Muscle layer of colon (tissue), 2 donors: ENCODE data around the gene ZMYM2.

Experiments used
- H3K27ac ChIP-seq: one replicate; pipeline ENCODE4 v1.7.0; 2013; ENCODE audit warnings: low read depth, mild to moderate bottlenecking, low read length, moderate library complexity
- H3K27me3 ChIP-seq, 2 donors: one replicate each; pipeline ENCODE4 v1.7.0; 2013; ENCODE audit warnings: low read length in 2 of 2, mild to moderate bottlenecking in 2 of 2; ENCODE audit not compliant: insufficient read depth in 2 of 2, control insufficient read depth in 1 of 2
- H3K36me3 ChIP-seq: one replicate; pipeline ENCODE4 v1.7.0; 2013; ENCODE audit warnings: mild to moderate bottlenecking, low read length; ENCODE audit not compliant: insufficient read depth
- H3K4me1 ChIP-seq: one replicate; pipeline ENCODE4 v1.7.0; 2013; ENCODE audit warnings: mild to moderate bottlenecking, low read length; ENCODE audit not compliant: insufficient read depth
- H3K4me3 ChIP-seq, 2 donors: one replicate each; pipeline ENCODE4 v1.7.0; 2013; ENCODE audit warnings: low read length in 2 of 2, low read depth in 1 of 2, mild to moderate bottlenecking in 1 of 2, moderate library complexity in 1 of 2
- H3K9ac ChIP-seq: one replicate; pipeline ENCODE4 v1.7.0; 2013; ENCODE audit warnings: low read length
- H3K9me3 ChIP-seq: one replicate; pipeline ENCODE4 v1.7.0; 2013; ENCODE audit warnings: mild to moderate bottlenecking, low read length
- donor health status: abdominal sarcoma.
- donor health status: Adenocarcinoma of cecum.

Gene ZMYM2

DNA sequence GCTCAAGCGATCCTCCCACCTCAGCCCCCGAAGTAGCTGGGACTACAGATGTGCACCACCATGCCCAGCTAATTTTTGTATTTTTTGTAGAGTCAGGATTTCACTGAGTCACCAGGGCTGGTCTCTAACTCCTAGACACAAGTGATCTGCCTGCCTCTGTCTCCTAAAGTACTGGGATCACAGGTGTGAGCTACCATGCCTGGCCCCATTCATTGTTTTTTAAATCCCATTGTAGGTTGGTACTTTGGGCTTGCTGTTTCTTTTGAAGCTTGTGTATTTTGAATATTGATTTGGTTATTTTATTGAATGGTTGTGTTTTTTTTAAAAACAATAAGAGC lies 26.7 kb downstream of the ZMYM2 start:
- Histone ChIP-seq H3K4me3 (no peak overlapping the region), H3K27me3 (no peaks in the 10 kb centered on the region), H3K36me3 (no peaks in the 10 kb centered on the region), H3K9me3 (no peaks in the 10 kb centered on the region), H3K9ac (no peak overlapping the region), H3K4me1 (peaks cover 6% of the 10 kb centered on the region), H3K27ac (no peak overlapping the region)

DNA sequence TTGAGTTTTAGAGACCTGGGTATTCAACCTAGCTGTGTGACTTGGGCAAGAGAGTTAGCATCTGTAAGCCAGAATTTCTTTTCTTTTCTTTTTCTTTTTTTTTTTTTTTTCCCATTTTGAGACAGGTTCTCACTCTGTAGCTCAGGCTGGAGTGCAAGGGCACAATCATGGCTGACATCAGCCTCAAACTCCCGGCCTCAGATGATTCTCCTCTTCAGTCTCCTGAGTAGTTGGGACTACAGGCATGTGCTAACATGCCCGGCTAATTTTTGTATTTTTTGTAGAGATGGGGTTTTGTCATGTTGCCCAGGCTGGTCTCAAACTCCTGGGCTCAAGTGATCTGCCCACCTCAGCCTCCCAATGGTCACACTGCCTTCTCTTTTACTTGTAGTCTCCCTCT lies 33.0 kb downstream of the ZMYM2 start:
- Histone ChIP-seq H3K27ac (no peak overlapping the region), H3K4me3 (no peak overlapping the region), H3K9ac (no peak overlapping the region), H3K4me1 (peaks cover 9% of the 10 kb centered on the region), H3K27me3 (no peaks in the 10 kb centered on the region), H3K36me3 (peaks cover 19% of the 10 kb centered on the region), H3K9me3 (no peaks in the 10 kb centered on the region)

DNA sequence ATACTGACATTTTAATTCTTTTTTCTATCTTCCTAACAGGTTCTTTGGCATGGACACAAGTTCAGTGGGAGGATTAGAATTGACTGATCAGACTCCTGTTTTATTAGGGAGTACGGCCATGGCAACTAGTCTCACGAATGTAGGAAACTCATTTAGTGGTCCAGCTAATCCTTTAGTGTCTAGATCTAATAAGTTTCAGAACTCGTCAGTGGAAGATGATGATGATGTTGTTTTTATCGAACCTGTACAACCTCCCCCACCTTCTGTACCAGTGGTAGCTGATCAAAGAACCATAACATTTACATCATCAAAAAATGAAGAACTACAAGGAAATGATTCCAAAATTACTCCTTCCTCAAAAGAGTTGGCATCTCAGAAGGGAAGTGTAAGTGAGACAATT lies 34.5 kb downstream of the ZMYM2 start:
- H3K4me3 ChIP-seq = no peak overlapping the region
- no peaks in the 10 kb centered on the region for H3K27me3 ChIP-seq
- no peak overlapping the region for H3K27ac ChIP-seq
- no peak overlapping the region for H3K9ac ChIP-seq
- no peaks in the 10 kb centered on the region for H3K9me3 ChIP-seq
- H3K4me1 ChIP-seq = peaks cover 9% of the 10 kb centered on the region
- H3K36me3 ChIP-seq = peaks cover 22% of the 10 kb centered on the region

DNA sequence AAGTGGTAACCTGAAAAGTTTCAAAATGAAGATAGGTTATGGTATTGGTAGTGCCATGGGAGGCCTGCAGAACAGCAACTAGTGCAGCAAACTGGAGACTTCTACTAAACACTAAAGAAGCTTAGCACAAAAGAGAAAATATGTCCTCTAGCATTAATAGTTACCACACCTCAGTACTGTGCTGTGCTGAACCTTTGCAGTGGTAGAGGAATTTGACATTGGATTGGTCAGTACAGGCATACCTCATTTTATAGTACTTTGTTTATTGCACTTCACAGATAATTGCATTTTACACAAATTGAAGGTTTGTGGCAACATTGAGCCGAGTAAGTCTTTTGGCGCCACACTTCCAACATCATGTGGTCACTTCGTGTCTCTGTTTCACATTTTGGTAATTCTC lies 40.4 kb downstream of the ZMYM2 start:
- Histone ChIP-seq H3K9ac (no peak overlapping the region), H3K9me3 (no peaks in the 10 kb centered on the region), H3K36me3 (peaks cover 16% of the 10 kb centered on the region), H3K27me3 (no peaks in the 10 kb centered on the region), H3K4me1 (no peaks in the 10 kb centered on the region), H3K27ac (no peak overlapping the region), H3K4me3 (no peak overlapping the region)

DNA sequence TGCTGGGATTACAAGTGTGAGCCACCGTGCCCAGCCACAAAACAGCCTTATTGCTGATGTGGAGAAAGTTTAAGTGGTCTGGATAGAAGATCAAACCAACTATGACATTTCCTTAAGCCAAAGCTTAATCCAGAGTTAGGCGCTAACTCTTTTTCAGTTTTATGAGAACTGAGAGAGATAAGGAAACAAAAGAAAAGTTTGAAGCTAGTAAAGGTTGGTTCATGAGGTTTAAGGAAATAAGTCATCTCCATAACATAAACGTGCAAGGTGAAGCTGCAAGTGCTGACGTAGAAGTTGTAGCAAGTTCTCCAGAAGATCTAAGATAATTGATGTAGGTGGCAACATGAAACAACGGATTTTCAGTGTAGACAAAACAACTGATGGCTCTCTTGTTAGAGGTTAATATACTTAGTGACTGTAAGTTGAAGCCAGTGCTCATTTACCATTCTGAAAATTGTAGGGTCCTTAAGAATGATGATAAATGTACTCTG lies 41.6 kb downstream of the ZMYM2 start:
- Histone ChIP-seq H3K27ac (no peak overlapping the region), H3K9me3 (no peaks in the 10 kb centered on the region), H3K27me3 (no peaks in the 10 kb centered on the region), H3K4me1 (no peaks in the 10 kb centered on the region), H3K4me3 (no peak overlapping the region), H3K9ac (no peak overlapping the region), H3K36me3 (peaks cover 20% of the 10 kb centered on the region)

DNA sequence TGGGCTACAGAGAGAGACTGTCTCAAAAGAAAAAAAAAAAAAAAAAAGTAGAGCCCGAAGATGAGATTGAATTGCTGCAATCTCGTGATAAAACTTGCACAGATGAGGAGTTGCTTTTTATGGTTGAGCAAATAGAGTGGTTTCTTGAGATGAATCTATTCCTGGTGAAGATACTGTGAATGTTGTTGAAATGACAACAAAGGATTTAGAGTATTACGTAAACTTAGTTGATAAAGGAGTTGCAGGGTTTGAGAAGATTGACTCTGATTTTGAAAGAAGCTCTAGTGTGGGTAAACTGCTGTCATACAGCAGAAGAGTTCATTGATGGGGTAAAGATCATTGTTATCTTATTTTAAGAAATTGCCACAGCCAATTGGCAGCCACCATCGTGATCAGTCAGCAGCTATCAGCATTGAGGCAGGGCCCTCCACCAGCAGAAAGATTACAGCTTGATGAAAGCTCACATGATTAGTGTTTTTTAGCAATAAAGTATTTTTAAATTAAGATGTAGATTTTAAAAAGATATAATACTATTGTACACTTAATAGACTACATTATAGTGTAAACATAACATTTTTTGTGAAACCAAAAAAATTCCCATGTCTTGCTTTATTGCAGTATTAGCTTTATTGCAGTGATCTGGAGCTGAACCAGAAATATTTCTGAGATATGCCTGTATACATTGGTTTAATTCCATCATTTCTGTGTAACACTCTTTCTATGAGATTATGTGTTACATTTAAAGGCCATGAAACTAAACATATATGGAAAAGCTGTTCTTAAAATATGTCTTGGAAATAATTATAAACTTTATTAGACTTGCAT lies 43.1 kb downstream of the ZMYM2 start:
- peaks cover 17% of the 10 kb centered on the region for H3K36me3 ChIP-seq

DNA sequence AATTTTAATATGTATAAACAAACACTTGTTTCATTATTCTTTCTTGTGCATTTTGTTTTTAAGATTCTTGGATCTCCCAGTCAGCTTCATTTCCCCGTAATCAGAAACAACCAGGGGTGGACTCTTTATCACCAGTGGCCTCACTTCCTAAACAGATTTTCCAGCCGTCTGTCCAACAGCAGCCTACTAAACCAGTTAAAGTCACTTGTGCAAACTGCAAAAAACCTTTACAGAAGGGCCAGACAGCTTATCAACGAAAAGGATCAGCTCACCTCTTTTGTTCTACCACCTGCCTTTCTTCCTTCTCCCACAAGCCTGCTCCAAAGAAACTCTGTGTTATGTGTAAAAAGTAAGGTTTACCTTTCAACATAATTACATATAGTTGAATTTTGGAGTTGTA lies 44.3 kb downstream of the ZMYM2 start:
- no peak overlapping the region for H3K27ac ChIP-seq
- H3K9me3 ChIP-seq = no peaks in the 10 kb centered on the region
- no peaks in the 10 kb centered on the region for H3K27me3 ChIP-seq
- no peak overlapping the region for H3K9ac ChIP-seq
- H3K4me3 ChIP-seq = no peak overlapping the region
- peaks cover 22% of the 10 kb centered on the region for H3K36me3 ChIP-seq
- H3K4me1 ChIP-seq = no peaks in the 10 kb centered on the region

More for the DNA sequence above, 43.1 kb downstream of the ZMYM2 start:
- Histone ChIP-seq H3K27ac (no peak overlapping the region), H3K9me3 (no peaks in the 10 kb centered on the region), H3K27me3 (no peaks in the 10 kb centered on the region), H3K4me1 (no peaks in the 10 kb centered on the region), H3K4me3 (no peak overlapping the region), H3K9ac (no peak overlapping the region)

DNA sequence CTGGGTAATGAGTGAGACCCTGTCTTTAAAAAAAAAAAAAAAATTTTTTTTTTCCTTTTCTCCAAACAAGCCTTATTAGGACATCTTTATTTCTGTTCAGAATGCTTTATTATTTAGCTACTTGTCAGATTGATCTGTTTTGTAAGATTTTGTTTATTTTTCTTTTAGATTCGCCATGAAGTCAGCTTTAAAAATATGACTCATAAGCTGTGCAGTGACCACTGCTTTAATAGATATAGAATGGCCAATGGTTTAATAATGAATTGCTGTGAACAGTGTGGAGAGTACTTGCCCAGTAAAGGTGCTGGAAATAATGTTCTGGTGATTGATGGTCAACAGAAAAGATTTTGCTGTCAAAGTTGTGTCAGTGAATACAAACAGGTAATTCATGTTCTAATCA lies 47.7 kb downstream of the ZMYM2 start:
- H3K4me3 ChIP-seq = no peak overlapping the region
- H3K9me3 ChIP-seq = no peaks in the 10 kb centered on the region
- H3K27me3 ChIP-seq = no peaks in the 10 kb centered on the region
- H3K4me1 ChIP-seq = no peaks in the 10 kb centered on the region
- peaks cover 37% of the 10 kb centered on the region for H3K36me3 ChIP-seq
- no peak overlapping the region for H3K9ac ChIP-seq
- no peak overlapping the region for H3K27ac ChIP-seq

DNA sequence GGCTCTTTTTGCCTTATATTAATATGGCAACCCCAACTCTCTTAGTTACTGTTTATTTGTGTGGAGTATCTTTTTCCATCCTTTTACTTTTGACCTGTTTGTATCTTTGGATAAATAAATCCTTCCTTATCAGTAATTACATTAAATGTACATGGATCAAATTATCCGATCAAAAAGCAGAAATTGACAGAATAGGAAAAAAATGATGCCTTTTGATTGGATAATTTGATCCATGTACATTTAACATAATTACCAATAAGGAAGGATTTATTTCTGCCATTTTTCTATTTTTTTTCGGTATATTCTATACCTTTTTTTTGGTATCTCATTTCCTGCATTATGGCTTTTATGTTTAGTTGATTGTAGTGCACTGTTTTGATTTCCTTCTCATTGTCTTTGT lies 57.2 kb downstream of the ZMYM2 start:
- H3K9ac ChIP-seq = no peak overlapping the region
- H3K4me3 ChIP-seq = no peak overlapping the region
- H3K27ac ChIP-seq = no peak overlapping the region
- no peaks in the 10 kb centered on the region for H3K27me3 ChIP-seq
- peaks cover 7% of the 10 kb centered on the region for H3K36me3 ChIP-seq
- peaks cover 11% of the 10 kb centered on the region for H3K9me3 ChIP-seq
- H3K4me1 ChIP-seq = no peaks in the 10 kb centered on the region

DNA sequence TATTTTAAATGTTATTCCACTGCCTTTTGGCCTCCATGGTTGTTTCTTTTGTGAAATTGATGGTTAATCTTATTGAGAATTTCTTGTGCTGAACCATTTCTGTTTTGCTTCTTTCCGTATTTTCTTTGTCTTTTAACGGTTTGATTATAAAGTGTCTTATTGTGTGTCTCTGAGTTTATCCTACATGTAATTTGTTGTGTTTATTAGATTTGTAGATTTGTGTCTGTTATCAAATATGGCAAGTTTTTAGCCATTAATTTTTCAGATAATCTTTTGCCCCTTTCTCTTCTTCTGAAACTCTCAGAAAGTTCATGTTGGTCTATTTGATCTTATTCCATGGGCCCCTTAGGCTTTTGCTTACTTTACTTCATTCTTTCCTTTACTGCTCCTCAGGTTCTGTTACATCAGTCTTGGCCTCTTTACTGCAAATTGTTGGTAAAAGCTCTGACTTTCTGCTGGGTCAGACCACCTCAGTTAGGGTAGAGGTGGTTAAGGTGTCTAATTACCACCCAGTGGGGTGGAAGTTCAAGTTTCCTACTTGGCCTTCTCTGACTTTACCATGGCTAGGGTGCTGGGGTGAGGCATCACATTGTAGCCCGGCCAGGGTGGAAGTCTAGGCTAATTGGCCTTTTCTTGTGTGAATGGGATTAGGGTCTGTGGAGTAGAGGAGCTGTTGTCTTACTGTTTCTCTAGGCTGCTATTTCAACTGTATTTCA lies 58.3 kb downstream of the ZMYM2 start:
- Histone ChIP-seq H3K27ac (no peak overlapping the region), H3K4me1 (no peaks in the 10 kb centered on the region), H3K9me3 (peaks cover 11% of the 10 kb centered on the region), H3K9ac (no peak overlapping the region), H3K4me3 (no peak overlapping the region), H3K27me3 (no peaks in the 10 kb centered on the region), H3K36me3 (peaks cover 13% of the 10 kb centered on the region)

DNA sequence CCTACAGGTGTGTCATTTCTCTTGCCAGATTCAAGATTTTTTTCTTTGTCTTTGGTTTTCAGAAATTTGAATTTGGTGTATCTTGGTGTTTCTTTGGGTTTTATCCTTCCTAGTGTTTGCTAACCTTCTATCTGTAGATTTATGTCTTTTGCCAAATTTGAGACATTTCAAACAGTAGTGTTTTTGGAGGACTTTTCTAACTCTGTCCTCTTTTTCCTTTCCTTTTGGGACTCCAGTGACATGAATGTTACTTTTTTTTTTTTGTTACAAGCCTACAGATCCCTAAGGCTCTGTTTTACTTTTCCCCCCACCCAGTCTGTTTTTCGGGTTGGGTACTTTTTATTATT lies 58.8 kb downstream of the ZMYM2 start:
- Histone ChIP-seq H3K9me3 (peaks cover 11% of the 10 kb centered on the region), H3K36me3 (peaks cover 14% of the 10 kb centered on the region), H3K4me1 (no peaks in the 10 kb centered on the region), H3K9ac (no peak overlapping the region), H3K4me3 (no peak overlapping the region), H3K27me3 (no peaks in the 10 kb centered on the region), H3K27ac (no peak overlapping the region)

DNA sequence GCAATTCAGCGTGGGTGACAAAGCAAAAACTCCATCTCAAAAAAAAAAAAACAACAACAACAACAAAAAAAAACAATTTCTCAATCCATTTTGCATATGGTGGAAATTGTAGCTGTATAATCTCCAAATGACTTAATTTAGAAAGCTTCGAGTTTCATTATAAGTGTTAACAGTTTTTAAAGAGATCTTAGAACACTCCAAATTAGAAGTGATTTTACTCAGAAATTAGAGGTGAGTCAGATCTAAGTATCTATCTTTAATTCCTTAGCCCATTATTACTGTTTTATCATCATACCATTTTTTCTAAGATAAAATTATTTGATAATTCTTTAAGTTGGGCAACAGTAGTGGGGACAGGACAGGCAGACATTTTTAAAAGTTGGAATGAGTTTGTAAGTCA lies 60.5 kb downstream of the ZMYM2 start:
- Histone ChIP-seq H3K4me3 (no peak overlapping the region), H3K27ac (no peak overlapping the region)

More for the DNA sequence above, 60.5 kb downstream of the ZMYM2 start:
- H3K9me3 ChIP-seq = peaks cover 11% of the 10 kb centered on the region
- no peak overlapping the region for H3K9ac ChIP-seq
- H3K4me1 ChIP-seq = no peaks in the 10 kb centered on the region
- H3K36me3 ChIP-seq = peaks cover 7% of the 10 kb centered on the region
- no peaks in the 10 kb centered on the region for H3K27me3 ChIP-seq
